WI38 (cell line): ENCODE measurements around the gene LRRC61.
"Not testable (repeated sequence)": the region's sequence is repeated elsewhere in the genome, so short reads cannot be mapped to it uniquely, and the experiment has no call there.

ENCODE experiments used
- H3K4me3 ChIP-seq: 2 replicates; pipeline ENCODE4 v1.5.1; 2011; ENCODE audit warnings: low read depth, mild to moderate bottlenecking, control low read depth, low read length
- TF ChIP-seq, protein P1 (sequence below): IDR thresholded peaks from 2 replicates; pipeline ENCODE4 v1.5.1; 2012; ENCODE audit warnings: low read depth, mild to moderate bottlenecking, control low read depth, low read length

Gene LRRC61

DNA sequence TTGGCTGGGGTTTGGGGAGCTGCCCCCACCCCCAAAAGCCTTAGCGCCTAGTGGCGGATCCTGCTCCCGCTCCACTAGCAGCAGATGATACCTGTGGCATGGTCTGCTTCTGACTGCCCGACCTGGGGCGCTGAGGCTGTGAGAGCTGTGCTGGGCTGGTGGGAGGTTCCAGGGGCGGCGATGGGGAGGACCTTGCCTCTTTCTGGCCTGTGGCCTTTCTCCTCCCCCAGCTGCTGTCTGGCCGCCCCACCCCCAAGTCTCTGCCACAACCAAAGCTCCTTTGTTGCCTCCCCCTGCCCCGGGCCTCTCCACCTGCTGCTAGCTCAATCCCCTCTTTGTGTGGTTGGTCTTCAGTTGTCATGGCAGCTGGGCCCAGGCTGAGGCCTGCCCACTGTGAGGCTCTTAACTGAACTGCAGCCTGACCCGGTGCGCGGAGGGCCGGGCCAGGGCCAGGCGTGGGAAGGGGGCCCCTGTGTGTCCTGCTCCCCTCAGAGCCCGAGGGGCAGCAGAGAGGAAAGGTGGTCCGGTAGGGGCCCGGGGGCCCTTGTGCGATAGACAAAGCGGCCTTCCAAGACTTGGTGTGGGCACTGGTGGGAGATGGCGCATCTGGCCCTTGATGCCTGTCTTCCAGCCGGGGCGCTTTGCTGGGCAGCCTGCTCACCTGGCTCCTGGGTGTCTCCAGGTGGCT is 60.7 kb downstream of the LRRC61 start:
- TF ChIP-seq, protein P1, sequence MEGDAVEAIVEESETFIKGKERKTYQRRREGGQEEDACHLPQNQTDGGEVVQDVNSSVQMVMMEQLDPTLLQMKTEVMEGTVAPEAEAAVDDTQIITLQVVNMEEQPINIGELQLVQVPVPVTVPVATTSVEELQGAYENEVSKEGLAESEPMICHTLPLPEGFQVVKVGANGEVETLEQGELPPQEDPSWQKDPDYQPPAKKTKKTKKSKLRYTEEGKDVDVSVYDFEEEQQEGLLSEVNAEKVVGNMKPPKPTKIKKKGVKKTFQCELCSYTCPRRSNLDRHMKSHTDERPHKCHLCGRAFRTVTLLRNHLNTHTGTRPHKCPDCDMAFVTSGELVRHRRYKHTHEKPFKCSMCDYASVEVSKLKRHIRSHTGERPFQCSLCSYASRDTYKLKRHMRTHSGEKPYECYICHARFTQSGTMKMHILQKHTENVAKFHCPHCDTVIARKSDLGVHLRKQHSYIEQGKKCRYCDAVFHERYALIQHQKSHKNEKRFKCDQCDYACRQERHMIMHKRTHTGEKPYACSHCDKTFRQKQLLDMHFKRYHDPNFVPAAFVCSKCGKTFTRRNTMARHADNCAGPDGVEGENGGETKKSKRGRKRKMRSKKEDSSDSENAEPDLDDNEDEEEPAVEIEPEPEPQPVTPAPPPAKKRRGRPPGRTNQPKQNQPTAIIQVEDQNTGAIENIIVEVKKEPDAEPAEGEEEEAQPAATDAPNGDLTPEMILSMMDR, result no peak
- no peak overlapping the region for H3K4me3 ChIP-seq

DNA sequence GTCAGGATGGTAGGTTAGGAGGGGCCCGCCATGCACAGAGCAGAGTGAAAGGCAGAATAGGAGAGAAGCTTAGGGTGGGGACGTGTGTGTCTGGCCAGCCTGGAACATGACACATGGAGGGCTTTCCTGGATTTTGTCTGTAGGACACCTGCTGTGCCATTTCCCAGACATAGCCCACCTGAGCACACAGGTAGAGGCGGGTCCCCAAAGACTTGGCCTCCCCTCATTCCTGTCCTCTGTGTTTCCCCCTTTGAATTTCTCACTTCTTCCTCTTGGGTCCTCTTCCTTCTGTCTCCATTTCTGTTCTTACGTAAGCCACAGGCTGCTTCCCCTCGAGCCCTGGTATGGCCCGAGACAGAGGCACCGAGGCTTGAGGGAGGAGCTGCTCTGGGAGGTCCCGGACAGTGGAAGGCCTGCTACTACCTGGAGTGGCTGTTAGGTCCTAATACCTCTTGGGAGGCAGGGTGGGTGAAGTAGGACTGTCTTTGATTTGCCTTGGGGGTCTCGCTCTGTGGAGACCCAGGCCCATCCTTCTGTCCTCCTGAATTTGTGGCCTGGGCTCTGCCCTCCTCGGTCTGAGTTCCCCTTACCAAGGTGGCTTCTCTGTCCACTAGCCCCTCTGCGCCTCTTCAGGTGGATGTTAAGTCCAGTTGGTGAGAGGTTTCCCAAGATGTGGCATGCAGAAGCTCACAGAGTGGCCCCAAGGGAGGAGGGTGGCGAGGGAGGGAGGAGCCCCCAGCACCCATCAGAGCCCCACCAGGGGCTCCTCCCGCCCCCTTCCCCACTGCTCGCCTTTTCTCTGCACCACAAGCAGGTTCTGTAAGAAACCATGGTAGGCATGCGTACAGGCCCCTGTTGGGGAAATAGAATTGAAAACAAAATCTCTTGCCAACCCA is 61.5 kb downstream of the LRRC61 start:
- TF ChIP-seq, protein P1, result no peak
- no peak overlapping the region for H3K4me3 ChIP-seq

DNA sequence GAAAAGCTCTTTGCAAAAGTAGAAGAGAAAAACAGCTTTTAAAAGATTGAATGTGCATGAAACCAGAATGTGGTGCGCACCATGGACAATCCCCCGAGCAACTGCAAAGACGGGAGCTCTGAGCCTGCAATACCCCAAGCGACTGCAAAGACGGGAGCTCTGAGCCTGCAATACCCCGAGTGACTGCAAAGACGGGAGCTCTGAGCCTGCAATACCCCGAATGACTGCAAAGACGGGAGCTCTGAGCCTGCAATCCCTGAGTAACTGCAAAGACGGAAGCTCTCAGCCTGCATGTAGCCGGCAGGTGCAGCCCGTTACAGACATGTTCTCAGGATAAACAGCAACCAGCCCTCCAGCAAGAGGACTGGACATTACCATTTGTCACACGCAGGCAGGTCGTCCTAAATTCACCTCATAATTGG is 62.2 kb downstream of the LRRC61 start:
- H3K4me3 ChIP-seq, result no peak overlapping the region
- TF ChIP-seq, protein P1, result no peak

DNA sequence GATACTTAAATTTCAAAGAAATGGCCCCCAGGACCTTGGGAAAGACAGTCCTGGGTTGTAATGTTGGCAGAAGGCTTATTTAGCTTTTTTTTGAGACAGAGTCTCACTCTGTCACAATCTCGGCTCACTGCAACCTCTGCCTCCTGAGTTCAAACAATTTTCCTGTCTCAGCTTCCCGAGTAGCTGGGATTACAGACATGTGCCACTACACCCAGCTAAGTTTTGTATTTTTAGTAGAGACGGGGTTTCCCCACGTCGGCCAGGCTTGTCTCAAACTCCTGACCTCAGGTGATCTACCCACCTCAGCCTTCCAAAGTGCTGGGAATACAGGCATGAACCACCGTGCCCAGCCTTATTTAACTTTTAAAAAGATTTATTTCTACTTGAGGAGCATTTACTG is 62.7 kb downstream of the LRRC61 start:
- H3K4me3 ChIP-seq, result not testable (repeated sequence)
